Cardiac muscle cell (in vitro differentiated cells and primary cell): ENCODE results near the gene GPR65. TPM values are rescaled to one million over a fixed set of nuclear protein-coding genes. Genes with fewer than 3 reads are reported as not detected.
"Not testable (repeated sequence)": the region's sequence is repeated elsewhere in the genome, so short reads cannot be mapped to it uniquely, and the experiment has no call there.

Source experiments
- DNase-seq, 2 donors: peaks; one replicate each; pipeline versions ENCODE4 v3.0.0 to v3.0.0-alpha.2; 2010 to 2017; ENCODE audit warnings: low read depth in 1 of 2, low spot score in 1 of 2
- H3K27ac ChIP-seq: fragments of 200-600 bp; sonication (generic); 2 replicates; pipeline ENCODE4 v1.5.1; 2016
- H3K27me3 ChIP-seq: fragments of 200-600 bp; sonication (generic); 2 replicates; pipeline ENCODE4 v1.6.0; 2016; ENCODE audit warnings: control low read depth
- H3K36me3 ChIP-seq: fragments of 200-600 bp; sonication (generic); 2 replicates; pipeline ENCODE4 v1.5.1; 2016; ENCODE audit warnings: control low read depth
- H3K4me1 ChIP-seq: fragments of 200-600 bp; sonication (generic); 2 replicates; pipeline ENCODE4 v1.8.1; 2017; ENCODE audit warnings: low read depth, mild to moderate bottlenecking, mixed run types
- H3K4me3 ChIP-seq: fragments of 200-600 bp; sonication (generic); 2 replicates; pipeline ENCODE4 v1.5.1; 2016; ENCODE audit warnings: mild to moderate bottlenecking
- H3K9me3 ChIP-seq: fragments of 200-600 bp; sonication (generic); 2 replicates; pipeline ENCODE4 v1.5.1; 2017; ENCODE audit warnings: low read depth, mild to moderate bottlenecking, control low read depth
- CTCF ChIP-seq: IDR thresholded peaks from 2 replicates; pipeline ENCODE4 v1.5.1; 2012; ENCODE audit warnings: low read depth, mild to moderate bottlenecking, low read length
- polyA plus RNA-seq: library from polyadenylated mRNA; unstranded; fragments of >200 nt; fragmentation: Nextera tagmentation; extraction: Ambion mirVana; gene quantifications from 2 replicates; pipeline ENCODE4 v1.2.1, GENCODE V29; 2016
- total RNA-seq: library from RNA; depleted of rRNA; stranded (reverse); fragments of >200 nt; gene quantifications from 2 replicates; pipeline ENCODE4 v1.2.3, GENCODE V29; 2016

GPR65 gene
- total and polyA plus RNA-seq, 2 experiments from 2014 or later: not detected

- Histone ChIP-seq H3K4me3 (no peak overlapping the region), H3K27me3 (no peaks in the 10 kb centered on the region), H3K27ac (no peak overlapping the region), H3K4me1 (no peaks in the 10 kb centered on the region), H3K36me3 (no peaks in the 10 kb centered on the region), H3K9me3 (no peaks in the 10 kb centered on the region)
- DNase-seq: no peak
- no peak for TF ChIP-seq CTCF
Measured at GRCh38 chr14:88017535-88017934, 12.6 kb downstream of the GPR65 start.

DNA sequence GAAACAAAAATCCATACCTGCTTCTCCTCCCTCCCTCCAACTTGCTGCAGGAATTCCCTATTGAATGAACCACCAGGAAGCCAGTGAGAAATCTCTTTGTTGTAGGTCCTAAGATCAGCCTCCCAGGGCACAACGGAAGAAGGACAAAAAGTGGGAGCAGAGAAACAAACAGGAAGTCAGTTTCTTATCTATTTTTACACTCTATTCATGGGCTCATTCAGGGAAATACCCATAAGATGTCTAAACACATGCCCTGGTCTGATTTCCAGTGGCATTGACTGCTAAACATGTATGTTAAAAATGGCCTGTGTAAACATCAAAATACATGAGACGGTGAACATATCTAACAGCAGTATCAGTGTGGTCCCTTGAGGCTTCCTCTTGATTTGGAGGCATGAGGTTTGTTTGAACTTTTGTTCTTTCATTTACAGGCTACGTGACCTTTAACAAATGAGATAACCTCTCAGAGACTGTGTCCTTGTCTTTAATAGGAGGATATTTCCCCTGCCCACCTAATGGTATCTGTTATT lies 18.8 kb downstream of the GPR65 start:
- DNase-seq: no peak
- Histone ChIP-seq H3K4me1 (peaks cover 37% of the 10 kb centered on the region), H3K4me3 (no peak overlapping the region), H3K27me3 (no peaks in the 10 kb centered on the region), H3K27ac (no peak overlapping the region), H3K36me3 (no peaks in the 10 kb centered on the region), H3K9me3 (no peaks in the 10 kb centered on the region)
- no peak for TF ChIP-seq CTCF

- H3K27ac ChIP-seq, H3K36me3 ChIP-seq, H3K4me3 ChIP-seq, H3K27me3 ChIP-seq, DNase-seq, H3K9me3 ChIP-seq: not testable (repeated sequence)
- peaks cover 37% of the 10 kb centered on the region for H3K4me1 ChIP-seq
Measured at GRCh38 chr14:88024252-88025086, 19.5 kb downstream of the GPR65 start.

DNA sequence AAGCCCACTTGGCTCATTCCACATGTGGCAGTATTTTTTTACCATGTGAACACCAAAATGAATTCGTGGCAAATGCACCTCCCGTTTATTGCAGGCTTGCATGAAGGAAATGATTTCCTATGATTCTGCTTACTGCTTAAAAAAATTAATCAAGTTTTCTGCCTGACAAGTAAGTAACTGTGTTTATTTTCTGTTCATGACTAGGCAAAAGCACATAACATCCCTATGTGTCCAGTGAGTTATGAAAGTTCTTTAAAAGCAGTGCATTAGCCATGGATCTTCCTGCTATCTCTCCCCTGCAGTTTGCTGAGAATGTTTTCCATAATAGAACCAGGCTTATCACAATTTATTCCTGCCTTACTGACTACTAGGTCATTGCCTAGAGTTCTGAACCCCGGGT lies 20.4 kb downstream of the GPR65 start:
- H3K27me3 ChIP-seq: no peaks in the 10 kb centered on the region
- H3K36me3 ChIP-seq: no peaks in the 10 kb centered on the region
- peaks cover 37% of the 10 kb centered on the region for H3K4me1 ChIP-seq
- no peaks in the 10 kb centered on the region for H3K9me3 ChIP-seq
- DNase-seq: no peak
- TF ChIP-seq CTCF: no peak
- H3K27ac ChIP-seq: no peak overlapping the region
- H3K4me3 ChIP-seq: no peak overlapping the region

DNA sequence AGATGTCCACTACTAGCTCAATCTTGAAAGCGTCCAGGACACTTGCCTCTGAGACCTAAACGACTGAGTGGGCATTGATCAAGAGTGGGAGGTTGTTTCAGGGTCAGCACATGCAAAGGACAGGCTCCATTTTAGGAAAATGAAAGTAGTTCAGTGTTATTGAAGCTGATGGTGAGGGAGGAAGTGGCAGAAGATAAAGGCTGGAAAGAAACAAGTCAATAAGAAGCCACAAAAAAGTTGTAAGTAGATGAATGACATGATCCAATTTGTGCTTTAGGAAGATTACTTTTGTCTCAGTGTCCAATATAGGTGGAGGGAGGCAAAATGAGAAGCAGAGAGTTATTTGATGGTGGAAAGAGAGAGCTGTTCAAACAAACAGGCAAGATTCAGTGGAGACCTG lies 22.0 kb downstream of the GPR65 start:
- no peak overlapping the region for H3K27ac ChIP-seq

More for the DNA sequence above, 22.0 kb downstream of the GPR65 start:
- no peak for TF ChIP-seq CTCF
- Histone ChIP-seq H3K36me3 (no peaks in the 10 kb centered on the region), H3K9me3 (no peaks in the 10 kb centered on the region), H3K4me1 (peaks cover 37% of the 10 kb centered on the region), H3K4me3 (no peak overlapping the region), H3K27me3 (no peaks in the 10 kb centered on the region)
- no peak for DNase-seq
